Panc1 (cell line): Measurements from ENCODE around the gene INVS. TPM values are rescaled to one million over a fixed set of nuclear protein-coding genes. Genes with fewer than 3 reads are reported as not detected.
A peak's percentile ranks its signal among the peaks of the same experiment; 100 is the strongest.

ENCODE experiments used
- ATAC-seq: fragments of 200-7000 bp; cut with Tn5 transposase; 2 replicates; pipeline ENCODE4 v1.9.1; 2020; ENCODE audit warnings: mild to moderate bottlenecking, moderate library complexity
- BruUV-seq: library from RNA; stranded (reverse); fragments of 400-500 nt; replicated peaks from 2 replicates; lab custom pipeline; 2021; lab: Mats Ljungman, UMichigan
- CTCF ChIA-PET: fragments of 300-600 bp; sonication (Branson Sonifier 250); formaldehyde crosslinking; loops from one replicate; lab custom pipeline; 2022; ENCODE audit warnings: antibody characterized with exemption; lab: Charles Lee
- POLR2A ChIA-PET: fragments of 300-600 bp; sonication (Branson Sonifier 250); formaldehyde crosslinking; loops from one replicate; lab custom pipeline; 2022; ENCODE audit warnings: antibody characterized with exemption; lab: Charles Lee
- DNase-seq: peaks from one replicate; pipeline ENCODE4 v3.0.0-alpha.2; 2010; ENCODE audit warnings: low read depth, low spot score
- H3K27ac ChIP-seq: 2 replicates; pipeline ENCODE4 v1.5.1; 2011; ENCODE audit warnings: mild to moderate bottlenecking, low read length, inconsistent platforms
- H3K27me3 ChIP-seq: fragments of 200-500 bp; sonication (Bioruptor generic); 2 replicates; pipeline ENCODE4 v1.6.0; 2014; ENCODE audit warnings: low read length, inconsistent platforms; ENCODE audit not compliant: control insufficient read depth, insufficient read depth
- H3K36me3 ChIP-seq: fragments of 200-500 bp; sonication (Bioruptor generic); 2 replicates; pipeline ENCODE4 v1.5.1; 2014; ENCODE audit warnings: inconsistent platforms, mild to moderate bottlenecking, low read length, moderate library complexity; ENCODE audit not compliant: control insufficient read depth, insufficient read depth
- H3K4me1 ChIP-seq: 2 replicates; pipeline ENCODE4 v1.5.1; 2011; ENCODE audit warnings: inconsistent platforms, mild to moderate bottlenecking, low read length, moderate library complexity; ENCODE audit not compliant: control insufficient read depth, insufficient read depth
- H3K4me3 ChIP-seq, 2 experiments: 2 replicates each; pipeline ENCODE4 v1.5.1; 2011 to 2012; ENCODE audit warnings: low read depth in 2 of 2, low read length in 2 of 2, mild to moderate bottlenecking in 2 of 2, inconsistent platforms in 1 of 2, moderate library complexity in 1 of 2
- H3K9me3 ChIP-seq: fragments of 200-500 bp; sonication (Bioruptor generic); 2 replicates; pipeline ENCODE4 v1.5.1; 2014; ENCODE audit warnings: low read depth, mild to moderate bottlenecking, inconsistent platforms, low read length, moderate library complexity; ENCODE audit not compliant: control insufficient read depth, insufficient read depth
- CTCF ChIP-seq: fragments of 450-650 bp; IDR thresholded peaks from 2 replicates; pipeline ENCODE4 v1.5.1; 2017; ENCODE audit warnings: mild to moderate bottlenecking
- POLR2AphosphoS5 ChIP-seq: IDR thresholded peaks from 2 replicates; pipeline ENCODE4 v1.6.1; 2012; ENCODE audit warnings: mild to moderate bottlenecking, low read depth, low read length, moderate library complexity
- REST ChIP-seq, 2 experiments: IDR thresholded peaks; 2 replicates each; pipeline ENCODE4 v1.6.1; 2011 to 2012; ENCODE audit warnings: low read depth in 2 of 2, control low read depth in 1 of 2, low read length in 1 of 2, mild to moderate bottlenecking in 1 of 2, moderate library complexity in 1 of 2; ENCODE audit not compliant: insufficient read depth in 1 of 2
- SIN3A ChIP-seq: IDR thresholded peaks from 2 replicates; pipeline ENCODE4 v1.6.1; 2012; ENCODE audit warnings: low read depth, mild to moderate bottlenecking, low read length, moderate library complexity, borderline replicate concordance; ENCODE audit not compliant: insufficient read depth
- TCF7L2 ChIP-seq: IDR thresholded peaks from 2 replicates; pipeline ENCODE4 v1.6.1; 2011; ENCODE audit warnings: mild to moderate bottlenecking, low read depth, low read length, inconsistent platforms
- in situ Hi-C: cut with HindIII; loops from 2 replicates; pipeline ENCODE4 v1.10.0; 2016; ENCODE audit warnings: low sequenced_read_pairs, low pct_unique_long_range_greater_than_20kb
- intact Hi-C: fragments of 100-400 bp; cut with micrococcal nuclease; formaldehyde crosslinking; loops from one replicate; pipeline ENCODE4 v1.10.0; 2022; ENCODE audit not compliant: unreplicated experiment
- total RNA-seq: library from RNA; stranded (reverse); gene quantifications from one replicate; pipeline ENCODE4 v1.2.1, GENCODE V29; 2021; ENCODE audit not compliant: unreplicated experiment

Gene INVS
- total RNA-seq, 1 experiment from 2014 or later = 8.2 TPM

- no peak for TF ChIP-seq REST (IDR thresholded peaks at IDR 0.05; ENCODE audit: insufficient read depth in 1 of 2, low read depth in 2 of 2, low read length in 1 of 2)
- no peak for TF ChIP-seq TCF7L2
- TF ChIP-seq CTCF = no peak
- no peak for TF ChIP-seq SIN3A
- TF ChIP-seq POLR2AphosphoS5 = no peak
- CTCF ChIA-PET = no interaction called here
- POLR2A ChIA-PET = no interaction called here
- in situ Hi-C loops = no loop called here
- DNase-seq = no peak
- no peak overlapping the region for H3K27ac ChIP-seq
- no peak overlapping the region for H3K4me3 ChIP-seq
- intact Hi-C loops = loop anchor here (10.0 kb wide), 1 partner anchor 65 kb away; no protein-coding TSS in a partner anchor
- ATAC-seq = no peak
- H3K9me3 ChIP-seq = no peaks in the 10 kb centered on the region
- H3K27me3 ChIP-seq = no peaks in the 10 kb centered on the region
- no peaks in the 10 kb centered on the region; the same call in 1 of the 2 replicates for H3K36me3 ChIP-seq
- BruUV-seq = TSS peak; percentile 36
- H3K4me1 ChIP-seq = no peaks in the 10 kb centered on the region
Measured at GRCh38 chr9:100129772-100130171, 30.7 kb downstream of the INVS start.

- no TSS peak for BruUV-seq
- ChIA-PET CTCF (no interaction called here), POLR2A (interaction anchor here (0.5 kb wide), 1 partner anchor 184 kb away, joined by 4 read pairs; no protein-coding TSS in a partner anchor)
- H3K27me3 ChIP-seq = no peaks in the 10 kb centered on the region
- in situ Hi-C loops (no loop called here), intact Hi-C loops (loop anchor here (10.0 kb wide), 1 partner anchor 64 kb away; no protein-coding TSS in a partner anchor)
- H3K4me3 ChIP-seq = no peak overlapping the region
- H3K27ac ChIP-seq = no peak overlapping the region
- H3K36me3 ChIP-seq = no peaks in the 10 kb centered on the region; the same call in 1 of the 2 replicates
- no peak for TF ChIP-seq TCF7L2
- no peak for TF ChIP-seq SIN3A
- no peak for TF ChIP-seq POLR2AphosphoS5
- no peak for TF ChIP-seq REST (IDR thresholded peaks at IDR 0.05; ENCODE audit: insufficient read depth in 1 of 2, low read depth in 2 of 2, low read length in 1 of 2)
- no peak for TF ChIP-seq CTCF
- no peaks in the 10 kb centered on the region for H3K4me1 ChIP-seq
- DNase-seq (no peak), ATAC-seq (no peak)
- H3K9me3 ChIP-seq = no peaks in the 10 kb centered on the region
Measured at GRCh38 chr9:100131216-100131615, 32.2 kb downstream of the INVS start.
